Measurements from ENCODE around the gene DTD1. TPM values are rescaled to one million over a fixed set of nuclear protein-coding genes. Genes with fewer than 3 reads are reported as not detected.

Gene DTD1
- polyA plus RNA-seq, 1 of the 3 experiments (the other 2 are of a cell fraction), result 81.1 TPM

- Histone ChIP-seq H3K9me2 (no peaks in the 10 kb centered on the region), H3K27ac (ENCODE audit: low read depth in 2 of 2, low read length in 1 of 2) (no peak overlapping the region), H3K36me3 (replicated peaks in 1 of 2; ENCODE audit: control insufficient read depth in 1 of 2, insufficient read depth in 2 of 2, low read length in 1 of 2) (no peaks in the 10 kb centered on the region), H3K4me3 (ENCODE audit: low read depth in 2 of 2, low read length in 1 of 2) (no peak overlapping the region), H2AFZ (ENCODE audit: low read depth) (no peak overlapping the region), H3K9ac (no peak overlapping the region), H3K9me3 (no peaks in the 10 kb centered on the region), H4K20me1 (ENCODE audit: insufficient read depth) (no peaks in the 10 kb centered on the region), H3K4me1 (ENCODE audit: control insufficient read depth in 1 of 2, insufficient read depth in 2 of 2, low read depth in 1 of 2, low read length in 1 of 2) (peaks cover 2 to 26% of the 10 kb centered on the region in 2 experiments), H3K27me3 (ENCODE audit: insufficient read depth) (no peaks in the 10 kb centered on the region), H3F3A (replicated peaks; ENCODE audit: insufficient read depth) (peaks cover 19% of the 10 kb centered on the region), H3K79me2 (ENCODE audit: insufficient read depth) (peaks cover 7% of the 10 kb centered on the region; the same call in 1 of the 2 replicates), H3K4me2 (no peak overlapping the region)
- no peak for TF ChIP-seq RFX5 (IDR thresholded peaks at IDR 0.05; ENCODE audit: low read length)
- no peak for TF ChIP-seq FOSL2 (IDR thresholded peaks at IDR 0.05; ENCODE audit: borderline replicate concordance, low read depth)
- TF ChIP-seq MAX (IDR thresholded peaks at IDR 0.05; ENCODE audit: low read depth), result no peak
- no peak for TF ChIP-seq EZH2phosphoT487 (IDR thresholded peaks at IDR 0.05; ENCODE audit: borderline replicate concordance, low read depth)
- no peak for TF ChIP-seq MXI1 (IDR thresholded peaks at IDR 0.05; ENCODE audit: low read depth, low read length)
- no peak for TF ChIP-seq NFIC (IDR thresholded peaks at IDR 0.05; ENCODE audit: borderline replicate concordance)
- TF ChIP-seq FOXJ3 (CRISPR knock-in tag; IDR thresholded peaks at IDR 0.05), result no peak
- no peak for TF ChIP-seq RAD21 (IDR thresholded peaks at IDR 0.05; ENCODE audit: low read length)
- no peak for TF ChIP-seq EP300 (IDR thresholded peaks at IDR 0.05; ENCODE audit: borderline replicate concordance in 1 of 2, low read depth in 1 of 2, low read length in 1 of 2)
- TF ChIP-seq RCOR1 (IDR thresholded peaks at IDR 0.05; ENCODE audit: low read length), result no peak
- no peak for TF ChIP-seq ZBTB33 (IDR thresholded peaks at IDR 0.05; ENCODE audit: borderline replicate concordance, low read depth)
- no peak for TF ChIP-seq CHD2 (IDR thresholded peaks at IDR 0.05; ENCODE audit: low read length, partially characterized antibody)
- no peak for TF ChIP-seq GATA2 (CRISPR knock-in tag; IDR thresholded peaks at IDR 0.05)
- TF ChIP-seq SIN3A (IDR thresholded peaks at IDR 0.05; ENCODE audit: borderline replicate concordance, low read depth, low read length), result no peak
- TF ChIP-seq YY1 (IDR thresholded peaks at IDR 0.05; ENCODE audit: low read depth), result no peak
- TF ChIP-seq RXRA (IDR thresholded peaks at IDR 0.05; ENCODE audit: borderline replicate concordance, low read depth), result no peak
- 84% methylated on average over 3 of the region's 3 CpGs for WGBS (ENCODE audit: low lambda C conversion rate)
- CTCF ChIA-PET, result no interaction called here
- DNase-seq, result no peak
- POLR2A ChIA-PET, result no interaction called here
These were observed 114.9 kb downstream of the DTD1 start for GRCh38 chr20:18702736-18703135.

GRCh38 chr20:18705490-18705889, 117.6 kb downstream of the DTD1 start:
- H3K4me1 ChIP-seq (ENCODE audit: control insufficient read depth in 1 of 2, insufficient read depth in 2 of 2, low read depth in 1 of 2, low read length in 1 of 2), result peaks cover 2 to 26% of the 10 kb centered on the region in 2 experiments
- ChIA-PET CTCF (interaction anchor here (1.1 kb wide), 1 partner anchor 13 kb away, joined by 3 read pairs; no protein-coding TSS in a partner anchor), POLR2A (no interaction called here)
- no peaks in the 10 kb centered on the region for H3K9me3 ChIP-seq
- H3K36me3 ChIP-seq (replicated peaks in 1 of 2; ENCODE audit: control insufficient read depth in 1 of 2, insufficient read depth in 2 of 2, low read length in 1 of 2), result no peaks in the 10 kb centered on the region
- no peaks in the 10 kb centered on the region for H4K20me1 ChIP-seq (ENCODE audit: insufficient read depth)
- H3K4me2 ChIP-seq, result peak overlapping the region; percentile 73
- 47% methylated on average over 3 of the region's 3 CpGs for WGBS (ENCODE audit: low lambda C conversion rate)
- peaks cover 19% of the 10 kb centered on the region for H3F3A ChIP-seq (replicated peaks; ENCODE audit: insufficient read depth)
- DNase-seq, result no peak
- H3K27ac ChIP-seq (ENCODE audit: low read depth in 2 of 2, low read length in 1 of 2), result peak overlapping the region; percentile 77 to 98; a peak in 3 of 4 replicates
- H3K79me2 ChIP-seq (ENCODE audit: insufficient read depth), result peaks cover 8% of the 10 kb centered on the region; the same call in 1 of the 2 replicates
- H3K9ac ChIP-seq, result peak overlapping the region; percentile 64; the same call in 1 of the 2 replicates
- 0 out of 4 replicates have a peak overlapping the region, but pooled peaks of 1 of the 2 experiments have one; percentile 36 for H3K4me3 ChIP-seq (ENCODE audit: low read depth in 2 of 2, low read length in 1 of 2)
- no peaks in the 10 kb centered on the region for H3K27me3 ChIP-seq (ENCODE audit: insufficient read depth)
- no peaks in the 10 kb centered on the region for H3K9me2 ChIP-seq
- 0 out of 2 replicates have a peak overlapping the region, but pooled peaks have one; percentile 50 for H2AFZ ChIP-seq (ENCODE audit: low read depth)
- TF ChIP-seq EP300 (IDR thresholded peaks at IDR 0.05; ENCODE audit: borderline replicate concordance in 1 of 2, low read depth in 1 of 2, low read length in 1 of 2) (peak in 1 of 2 experiments; percentile 83; a peak in 3 of 4 replicates), FOSL2 (IDR thresholded peaks at IDR 0.05; ENCODE audit: borderline replicate concordance, low read depth) (peak; percentile 79), RAD21 (IDR thresholded peaks at IDR 0.05; ENCODE audit: low read length) (no peak), EZH2phosphoT487 (IDR thresholded peaks at IDR 0.05; ENCODE audit: borderline replicate concordance, low read depth) (no peak), MAX (IDR thresholded peaks at IDR 0.05; ENCODE audit: low read depth) (peak; percentile 44; the same call in 1 of the 2 replicates), GATA2 (CRISPR knock-in tag; IDR thresholded peaks at IDR 0.05) (no peak), GABPA (IDR thresholded peaks at IDR 0.05; ENCODE audit: low read depth) (peak; percentile 39; the same call in 1 of the 2 replicates), IRF3 (IDR thresholded peaks at IDR 0.05; ENCODE audit: low read depth, low read length) (no peak), RFX5 (IDR thresholded peaks at IDR 0.05; ENCODE audit: low read length) (no peak), SMC3 (IDR thresholded peaks at IDR 0.05; ENCODE audit: low read depth, low read length) (no peak), TCF12 (IDR thresholded peaks at IDR 0.05) (peak; percentile 90), RCOR1 (IDR thresholded peaks at IDR 0.05; ENCODE audit: low read length) (no peak), ELF1 (IDR thresholded peaks at IDR 0.05) (no peak), RXRA (IDR thresholded peaks at IDR 0.05; ENCODE audit: borderline replicate concordance, low read depth) (no peak)
